ENCODE data around the gene CFAP58.
A peak's percentile ranks its signal among the peaks of the same experiment; 100 is the strongest.

Gene CFAP58

DNA sequence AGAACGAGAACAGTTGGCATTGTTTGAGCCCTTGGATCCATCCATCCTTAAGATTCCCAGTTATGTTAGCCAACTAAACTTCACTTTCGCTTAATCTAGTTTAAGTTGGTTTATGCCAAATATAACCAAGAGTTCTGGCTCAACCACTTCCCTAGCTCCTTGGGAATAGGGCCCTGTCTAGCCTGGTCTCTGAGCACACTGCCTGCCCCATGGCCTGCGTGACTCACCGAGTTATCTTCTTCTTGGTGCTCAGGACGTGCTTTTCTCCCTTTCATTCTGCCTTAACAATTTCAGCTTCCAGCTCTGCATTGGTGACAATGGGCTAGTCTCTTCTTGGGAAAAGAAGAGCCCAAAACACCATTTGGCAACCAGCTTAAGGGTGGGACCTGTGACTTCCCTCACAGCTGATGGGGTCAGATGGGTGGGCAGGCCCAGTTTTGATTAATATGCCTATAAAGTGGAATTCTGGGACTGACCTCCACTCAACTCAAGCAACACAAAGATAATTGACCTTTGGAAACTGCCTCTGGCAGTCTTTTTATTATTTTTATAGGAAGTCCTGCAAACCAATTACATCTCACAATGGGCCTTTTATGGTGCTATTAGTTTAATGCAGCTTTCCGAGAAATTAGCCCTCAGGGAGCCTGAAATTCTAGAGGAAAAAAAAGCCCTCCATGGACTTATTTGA, 126.4 kb downstream of the CFAP58 start:
- H3K4me3 ChIP-seq (replicated peaks; ENCODE audit: low read depth, low read length), result no peak overlapping the region
- TF ChIP-seq CTCF (IDR thresholded peaks at IDR 0.05; ENCODE audit: low read length, missing control alignments), result no peak
- DNase-seq (ENCODE audit: low read depth), result peak; percentile 1

DNA sequence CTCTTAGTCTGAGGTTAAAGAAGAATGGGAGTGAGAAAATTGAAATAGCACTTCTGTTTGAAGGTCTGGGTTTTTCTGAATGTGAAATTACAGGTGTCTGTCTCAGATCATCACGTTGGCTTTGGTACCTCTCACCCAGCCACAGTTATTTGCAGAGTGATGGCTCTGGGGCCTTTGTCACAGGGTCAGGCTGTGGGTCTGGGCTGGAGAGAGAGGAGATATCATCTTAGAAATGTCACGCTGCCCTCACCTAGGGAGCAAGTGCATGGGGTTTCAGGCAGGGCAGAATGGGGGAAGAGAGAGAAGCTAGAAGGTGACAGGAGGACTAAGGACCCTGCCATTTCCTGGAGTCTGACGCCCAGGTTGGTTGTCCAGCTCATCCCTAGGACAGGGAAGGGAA, 127.2 kb downstream of the CFAP58 start:
- TF ChIP-seq CTCF (IDR thresholded peaks at IDR 0.05; ENCODE audit: low read length, missing control alignments), result no peak
- DNase-seq (ENCODE audit: low read depth), result no peak
- no peak overlapping the region for H3K4me3 ChIP-seq (replicated peaks; ENCODE audit: low read depth, low read length)

DNA sequence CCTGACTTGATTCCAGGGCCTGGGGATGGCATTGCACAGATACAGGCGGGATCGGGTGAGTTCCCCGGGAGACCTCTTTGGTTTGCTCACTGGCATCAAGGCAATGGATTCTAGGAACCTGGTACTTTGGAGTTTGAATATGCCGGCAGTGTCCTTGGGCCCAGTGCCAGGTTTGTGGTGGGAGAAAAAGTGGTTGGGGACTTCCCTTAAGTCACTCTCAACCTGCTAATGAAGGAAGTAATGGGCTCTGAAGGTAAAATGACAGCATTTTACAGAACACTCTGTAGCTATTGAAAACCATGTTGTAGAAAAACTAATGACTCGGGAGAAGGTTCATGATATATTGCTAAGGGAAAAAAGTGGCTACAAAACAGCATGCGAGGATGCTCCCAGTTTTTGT, 129.9 kb downstream of the CFAP58 start:
- TF ChIP-seq CTCF (IDR thresholded peaks at IDR 0.05; ENCODE audit: low read length, missing control alignments), result no peak
- H3K4me3 ChIP-seq (replicated peaks; ENCODE audit: low read depth, low read length), result no peak overlapping the region
- no peak for DNase-seq (ENCODE audit: low read depth)

- TF ChIP-seq CTCF (IDR thresholded peaks at IDR 0.05; ENCODE audit: low read length, missing control alignments), result no peak
- H3K4me3 ChIP-seq (replicated peaks; ENCODE audit: low read depth, low read length), result no peak overlapping the region
- no peak for DNase-seq (ENCODE audit: low read depth)
Measured at GRCh38 chr10:104485632-104486031, 132.0 kb downstream of the CFAP58 start.

- no peak for TF ChIP-seq CTCF (IDR thresholded peaks at IDR 0.05; ENCODE audit: low read length, missing control alignments)
- H3K4me3 ChIP-seq (replicated peaks; ENCODE audit: low read depth, low read length), result no peak overlapping the region
- no peak for DNase-seq (ENCODE audit: low read depth)
Measured at GRCh38 chr10:104486803-104487202, 133.2 kb downstream of the CFAP58 start.

DNA sequence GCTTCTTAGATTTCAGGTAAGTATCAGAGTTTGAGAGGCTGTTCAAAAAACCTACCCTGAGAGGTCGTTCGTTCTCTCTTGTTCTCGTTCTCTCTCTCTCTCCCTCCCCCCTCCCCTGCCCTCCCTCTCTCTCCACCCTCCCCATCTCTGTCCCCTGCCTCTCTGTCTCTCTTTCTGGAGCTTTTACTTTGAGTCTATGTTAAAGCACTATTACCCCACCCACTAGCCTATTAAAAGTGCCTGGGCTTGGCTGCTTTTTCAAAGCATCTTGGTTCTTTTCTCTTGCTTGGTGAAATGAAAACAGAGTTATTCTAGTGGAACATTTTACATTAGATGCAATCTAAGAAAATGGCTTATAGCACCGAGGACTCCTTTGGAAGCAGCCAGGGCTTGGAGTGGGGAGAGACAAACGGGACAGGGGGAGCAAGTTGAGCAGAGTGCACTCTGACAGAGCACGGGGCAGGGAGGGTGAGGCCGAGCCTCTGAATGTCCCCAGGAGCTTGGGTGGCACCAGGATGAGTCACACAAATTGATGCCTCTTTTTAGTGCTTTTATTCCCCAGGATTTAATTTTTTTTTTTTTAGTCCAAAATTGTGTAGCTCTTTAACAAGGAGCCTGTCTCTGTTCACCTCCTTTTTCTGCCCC, 134.3 kb downstream of the CFAP58 start:
- DNase-seq (ENCODE audit: low read depth), result no peak
- TF ChIP-seq CTCF (IDR thresholded peaks at IDR 0.05; ENCODE audit: low read length, missing control alignments), result no peak
- H3K4me3 ChIP-seq (replicated peaks; ENCODE audit: low read depth, low read length), result no peak overlapping the region

DNA sequence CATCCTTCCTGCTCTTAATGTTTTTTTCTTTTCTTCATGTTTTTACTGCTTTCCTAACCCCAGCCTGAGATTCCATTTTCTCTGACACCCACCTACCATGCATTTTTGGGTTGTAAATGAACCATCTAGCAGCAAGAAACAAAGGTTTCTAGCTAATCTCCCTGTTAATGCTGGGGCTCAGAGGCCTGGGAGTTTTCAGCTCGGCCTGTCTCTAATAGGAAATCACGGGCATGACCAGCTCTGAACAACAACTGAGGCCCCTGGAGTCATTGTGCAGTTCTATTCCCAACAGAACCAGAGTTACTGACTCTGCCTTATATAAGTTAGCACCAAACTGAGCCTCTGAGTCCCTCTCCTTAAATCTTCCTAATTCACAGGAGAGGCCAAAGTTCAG, 134.8 kb downstream of the CFAP58 start:
- no peak for TF ChIP-seq CTCF (IDR thresholded peaks at IDR 0.05; ENCODE audit: low read length, missing control alignments)
- H3K4me3 ChIP-seq (replicated peaks; ENCODE audit: low read depth, low read length), result no peak overlapping the region
- no peak for DNase-seq (ENCODE audit: low read depth)

All from fibroblast of pulmonary artery (primary cell).